ENCODE data around the gene FAU.

DNA sequence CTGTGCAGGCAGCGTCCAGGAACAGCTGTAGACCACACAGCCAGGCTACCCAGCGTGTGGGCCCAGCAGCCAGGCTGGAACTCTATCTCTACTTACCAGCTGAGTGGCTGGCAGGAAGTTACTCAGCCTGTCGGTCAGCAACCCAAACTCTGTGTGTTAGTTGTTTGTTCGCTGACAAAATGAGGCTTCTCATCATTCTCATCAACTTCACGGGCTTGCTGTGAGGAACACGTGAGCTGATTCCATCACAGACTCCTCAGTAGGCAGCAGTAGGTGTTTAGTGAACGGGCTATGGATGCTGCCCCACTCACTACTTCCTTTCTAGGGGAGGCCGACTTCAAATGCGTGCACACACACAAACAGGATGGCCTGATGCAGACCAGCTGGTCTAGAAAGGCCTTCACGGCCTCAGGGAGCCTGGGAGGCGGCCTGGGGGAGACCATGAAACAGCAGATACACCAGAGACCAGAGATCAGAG is 47.3 kb upstream of the FAU start:
- TF ChIP-seq CTCF (IDR thresholded peaks at IDR 0.05) (no peak), POLR2A (IDR thresholded peaks at IDR 0.05; ENCODE audit: low read length) (no peak), ZFP36 (IDR thresholded peaks at IDR 0.05; ENCODE audit: borderline replicate concordance, partially characterized antibody) (no peak)

Data from A549 (cell line).